Measurements from ENCODE around the gene DENND1B.

Gene DENND1B

DNA sequence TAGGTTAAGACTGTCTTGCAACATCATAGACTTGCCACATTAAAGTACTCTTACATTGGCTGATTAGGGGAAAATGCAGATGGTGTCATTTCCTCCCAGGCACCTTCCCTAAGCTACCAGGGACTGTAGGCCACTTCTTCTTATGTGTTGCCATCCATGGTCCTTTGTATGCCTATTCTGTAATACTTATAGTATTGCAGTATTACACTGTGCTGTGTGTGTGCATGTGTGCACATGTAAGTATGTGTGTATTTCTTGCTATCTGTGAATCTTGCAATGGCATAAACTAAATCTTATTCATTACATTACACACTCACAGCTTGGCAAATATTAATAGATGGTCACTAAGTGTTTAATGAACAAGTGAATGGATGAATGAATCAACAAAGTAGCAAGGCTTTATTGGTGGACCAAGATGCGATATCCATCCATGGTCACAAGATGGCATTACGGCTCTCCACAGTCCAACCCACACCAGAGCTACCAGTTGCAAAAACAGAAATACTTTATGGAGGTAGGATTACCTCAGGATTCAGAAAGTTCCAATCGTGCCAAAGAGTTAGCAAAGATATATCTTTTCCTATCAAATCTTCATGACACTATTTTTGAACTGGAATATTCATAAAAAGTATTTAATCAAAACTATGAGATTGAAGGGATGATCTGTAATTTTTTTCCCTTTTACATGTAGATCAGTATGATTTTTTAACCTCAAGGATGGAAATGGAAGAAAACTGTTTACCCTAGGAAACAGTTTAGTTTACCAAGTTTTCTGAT lies 160.2 kb downstream of the DENND1B start:
- H3K4me3 ChIP-seq (ENCODE audit: low read depth, low read length), result no peak overlapping the region
- DNase-seq (ENCODE audit: low read depth), result peak; percentile 28
- peak; percentile 83 for TF ChIP-seq CTCF (IDR thresholded peaks at IDR 0.05; ENCODE audit: control insufficient read depth, extremely low read depth, insufficient read depth)

DNA sequence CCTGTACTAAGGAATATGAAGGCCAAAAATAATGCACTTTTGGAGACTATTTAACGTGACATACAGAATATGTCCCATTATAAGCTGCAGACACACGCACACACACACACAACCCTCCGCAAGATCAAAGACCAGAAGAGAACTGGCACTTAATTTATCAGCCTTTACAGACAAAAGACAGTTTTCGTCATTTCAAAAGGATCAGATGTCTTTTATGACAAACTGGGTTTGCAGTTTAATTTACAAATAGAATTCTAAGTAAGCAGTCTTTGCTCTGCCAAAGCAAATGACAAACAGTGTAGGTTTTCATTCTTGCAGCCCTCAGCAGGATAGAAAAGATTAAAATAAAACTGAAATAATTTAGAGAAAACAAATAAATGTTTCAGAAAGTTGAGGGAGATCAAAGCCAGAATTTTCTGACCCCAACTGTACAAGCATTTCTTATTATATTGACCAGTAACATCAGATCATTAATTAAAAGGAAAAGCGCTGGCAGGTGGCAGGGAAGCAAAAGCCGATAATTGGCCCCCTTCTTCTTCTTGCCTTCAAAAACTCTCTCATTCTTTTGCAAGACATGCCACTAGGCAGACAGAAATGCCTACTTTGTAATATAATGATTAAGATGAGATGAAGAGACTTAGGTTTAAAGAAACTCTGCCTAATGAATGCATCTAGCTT lies 169.0 kb downstream of the DENND1B start:
- TF ChIP-seq CTCF (IDR thresholded peaks at IDR 0.05; ENCODE audit: control insufficient read depth, extremely low read depth, insufficient read depth), result no peak
- no peak overlapping the region for H3K4me3 ChIP-seq (ENCODE audit: low read depth, low read length)
- DNase-seq (ENCODE audit: low read depth), result no peak

- no peak overlapping the region for H3K4me3 ChIP-seq (ENCODE audit: low read depth, low read length)
- no peak for TF ChIP-seq CTCF (IDR thresholded peaks at IDR 0.05; ENCODE audit: control insufficient read depth, extremely low read depth, insufficient read depth)
- DNase-seq (ENCODE audit: low read depth), result no peak
These were observed 171.0 kb downstream of the DENND1B start for GRCh38 chr1:197604302-197604701.

- DNase-seq (ENCODE audit: low read depth), result no peak
- no peak for TF ChIP-seq CTCF (IDR thresholded peaks at IDR 0.05; ENCODE audit: control insufficient read depth, extremely low read depth, insufficient read depth)
- no peak overlapping the region for H3K4me3 ChIP-seq (ENCODE audit: low read depth, low read length)
These were observed 174.5 kb downstream of the DENND1B start for GRCh38 chr1:197600751-197601150.

DNA sequence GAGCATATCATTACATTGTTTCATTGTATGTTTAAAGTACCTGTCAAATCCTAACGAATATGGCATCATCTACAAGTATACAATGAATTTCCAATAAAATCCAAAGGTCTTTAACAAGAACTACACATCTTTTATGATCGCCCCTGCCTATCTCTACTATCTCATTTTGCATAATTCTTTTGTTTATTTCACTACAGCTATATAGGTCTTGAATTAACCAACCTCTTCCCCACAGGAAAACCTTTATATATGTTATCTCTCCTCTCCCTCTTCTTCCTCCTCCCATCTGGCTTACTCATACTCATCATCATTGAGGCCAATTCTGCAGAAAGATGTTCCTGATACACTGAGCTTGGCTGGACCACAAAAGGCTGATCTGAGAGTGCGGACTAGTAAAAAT lies 175.5 kb downstream of the DENND1B start:
- no peak for DNase-seq (ENCODE audit: low read depth)
- no peak for TF ChIP-seq CTCF (IDR thresholded peaks at IDR 0.05; ENCODE audit: control insufficient read depth, extremely low read depth, insufficient read depth)
- H3K4me3 ChIP-seq (ENCODE audit: low read depth, low read length), result no peak overlapping the region

DNA sequence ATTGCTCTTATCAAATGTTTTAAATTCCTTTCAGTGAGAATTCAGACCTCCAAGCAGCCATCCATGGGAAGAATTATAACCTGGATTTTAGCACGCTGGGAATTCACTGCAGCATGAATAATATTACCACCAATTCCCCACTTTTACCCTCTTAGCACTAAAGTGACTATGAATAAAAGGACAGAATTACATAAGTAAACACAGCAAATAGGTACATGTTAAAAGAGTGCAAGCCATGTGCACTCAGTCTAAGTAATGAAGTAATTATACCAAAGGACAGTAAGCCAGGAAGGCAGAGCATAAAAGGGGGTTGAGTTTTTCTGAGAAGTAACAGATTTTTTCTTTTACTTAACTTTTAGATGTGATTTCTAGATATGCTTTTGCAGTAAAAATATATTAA lies 176.3 kb downstream of the DENND1B start:
- no peak for TF ChIP-seq CTCF (IDR thresholded peaks at IDR 0.05; ENCODE audit: control insufficient read depth, extremely low read depth, insufficient read depth)
- no peak for DNase-seq (ENCODE audit: low read depth)

More for the DNA sequence above, 176.3 kb downstream of the DENND1B start:
- H3K4me3 ChIP-seq (ENCODE audit: low read depth, low read length), result no peak overlapping the region
